HAP-1 (cell line): ENCODE measurements around the gene APOL2.
"Not testable (repeated sequence)": the region's sequence is repeated elsewhere in the genome, so short reads cannot be mapped to it uniquely, and the experiment has no call there.

Experiments
- DNase-seq, 2 experiments: peaks; one replicate each; pipeline ENCODE4 v3.0.0-alpha.2; 2016 to 2020; ENCODE audit warnings: low spot score in 2 of 2
- H3K27me3 ChIP-seq: fragments of 250-450 bp; sonication (Bioruptor Pico); 2 replicates; pipeline ENCODE4 v1.5.1; 2020; ENCODE audit warnings: low read depth, mild to moderate bottlenecking, moderate library complexity
- H3K36me3 ChIP-seq: fragments of 250-450 bp; sonication (Bioruptor Pico); replicated peaks from 2 replicates; pipeline ENCODE4 v1.5.1; 2020; ENCODE audit warnings: mild to moderate bottlenecking
- H3K4me1 ChIP-seq: fragments of 250-450 bp; sonication (Bioruptor Pico); 2 replicates; pipeline ENCODE4 v1.5.1; 2020; ENCODE audit warnings: mild to moderate bottlenecking
- H3K4me3 ChIP-seq: fragments of 250-450 bp; sonication (Bioruptor Pico); 2 replicates; pipeline ENCODE4 v1.5.1; 2020; ENCODE audit warnings: mild to moderate bottlenecking, moderate library complexity
- H3K9me3 ChIP-seq: fragments of 250-450 bp; sonication (Bioruptor Pico); 2 replicates; pipeline ENCODE4 v1.5.1; 2020; ENCODE audit warnings: mild to moderate bottlenecking, moderate library complexity
- in situ Hi-C: fragments of 300-500 bp; cut with MboI; formaldehyde crosslinking; loops from 3 replicates; pipeline ENCODE4 v1.14.3; 2020; ENCODE audit warnings: low sequenced_read_pairs, inconsistent platforms, mixed read lengths

The APOL2 gene

GRCh38 chr22:36239150-36239400, 252 bp downstream of the APOL2 start:
- Histone ChIP-seq H3K4me1 (peaks cover 9% of the 10 kb centered on the region), H3K27me3 (no peaks in the 10 kb centered on the region), H3K9me3 (peaks cover 3% of the 10 kb centered on the region), H3K36me3 (no peaks in the 10 kb centered on the region), H3K4me3 (peak overlapping the region; percentile 35)
- in situ Hi-C loops = no loop called here
- peak in 1 of 2 experiments; percentile 29 for DNase-seq

- H3K4me3 ChIP-seq = peak overlapping the region; percentile 35
- in situ Hi-C loops = no loop called here
- H3K4me1 ChIP-seq = peaks cover 11% of the 10 kb centered on the region
- peaks cover 3% of the 10 kb centered on the region for H3K9me3 ChIP-seq
- H3K36me3 ChIP-seq = no peaks in the 10 kb centered on the region
- no peaks in the 10 kb centered on the region for H3K27me3 ChIP-seq
- no peak for DNase-seq
Observed at GRCh38 chr22:36238373-36239149, 766 bp downstream of the APOL2 start.

GRCh38 chr22:36237462-36238372, 1.6 kb downstream of the APOL2 start:
- Histone ChIP-seq H3K9me3 (no peaks in the 10 kb centered on the region; the same call in none of the 2 replicates), H3K36me3 (no peaks in the 10 kb centered on the region), H3K27me3 (no peaks in the 10 kb centered on the region), H3K4me3 (no peak overlapping the region), H3K4me1 (peaks cover 11% of the 10 kb centered on the region)
- no peak for DNase-seq
- in situ Hi-C loops = no loop called here

DNA sequence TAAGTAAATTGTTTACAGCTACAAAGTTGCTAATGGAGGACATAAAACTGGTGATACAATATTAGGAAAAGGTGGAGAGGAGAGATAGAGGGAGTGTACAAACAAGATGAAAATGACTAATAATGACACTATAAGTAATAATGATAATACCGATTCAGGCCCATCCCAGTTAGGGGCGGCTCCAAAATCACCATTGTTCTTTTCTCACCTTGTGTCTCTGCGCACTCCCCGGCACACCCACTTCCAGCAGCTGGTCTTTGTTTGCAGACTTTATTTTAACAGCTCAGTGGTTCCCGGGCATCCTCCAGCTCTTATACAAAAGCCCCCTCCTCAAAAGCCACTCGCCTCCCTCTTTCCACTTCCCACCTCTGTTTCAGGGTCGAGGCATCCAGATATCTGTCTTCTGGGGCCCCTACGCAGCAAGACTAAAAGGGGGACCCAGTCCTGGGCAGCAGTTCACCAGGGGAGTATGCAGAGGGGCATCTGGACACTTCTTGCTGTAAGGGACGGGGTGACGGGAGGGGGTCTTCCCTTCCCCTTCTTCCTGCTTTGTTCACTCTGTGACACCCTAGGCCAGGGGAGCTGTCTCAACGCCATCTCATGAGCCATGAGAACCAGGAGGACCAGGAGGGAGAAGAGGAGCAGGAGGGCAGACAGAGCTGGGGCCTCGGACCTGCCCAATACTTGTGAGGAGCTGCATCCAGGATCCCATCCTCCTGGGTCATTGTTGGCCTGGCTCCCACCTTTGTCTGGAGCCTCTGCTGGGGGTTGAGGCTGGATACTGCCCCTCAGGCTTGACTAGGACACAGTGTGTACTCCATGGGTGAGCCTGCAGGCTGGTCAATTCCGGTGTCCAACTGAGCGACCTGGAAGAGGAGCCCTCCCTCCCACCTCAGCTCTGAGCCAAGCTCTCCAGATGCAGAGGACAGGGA, 2.7 kb downstream of the APOL2 start:
- Histone ChIP-seq H3K27me3 (no peaks in the 10 kb centered on the region), H3K36me3 (no peaks in the 10 kb centered on the region), H3K9me3 (no peaks in the 10 kb centered on the region; the same call in 1 of the 2 replicates), H3K4me1 (peaks cover 11% of the 10 kb centered on the region), H3K4me3 (no peak overlapping the region)
- DNase-seq = no peak
- in situ Hi-C loops = no loop called here

- Histone ChIP-seq H3K36me3 (no peaks in the 10 kb centered on the region), H3K9me3 (no peaks in the 10 kb centered on the region; the same call in 1 of the 2 replicates), H3K27me3 (no peaks in the 10 kb centered on the region), H3K4me3 (no peak overlapping the region), H3K4me1 (peaks cover 11% of the 10 kb centered on the region)
- DNase-seq = no peak
- in situ Hi-C loops = no loop called here
Observed at GRCh38 chr22:36235585-36235984, 3.7 kb downstream of the APOL2 start.

DNA sequence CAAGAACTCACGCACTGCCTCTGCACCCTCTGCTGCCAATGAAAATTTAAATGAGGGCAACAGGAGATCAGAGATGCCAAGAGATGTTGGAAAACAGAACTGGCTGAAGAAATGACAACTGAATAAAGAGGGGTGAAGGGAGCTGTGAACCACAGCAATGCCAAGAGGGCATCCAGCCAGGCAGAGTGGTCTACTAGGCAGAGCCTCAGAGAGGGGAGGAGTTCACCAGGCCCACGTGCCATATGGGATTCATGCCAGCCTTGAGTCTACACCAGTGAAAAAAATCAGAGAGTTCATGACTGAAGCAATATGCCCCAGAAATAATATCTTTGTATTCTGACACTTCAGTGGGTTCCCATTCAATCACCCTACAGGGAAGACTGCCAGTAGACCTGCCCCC, 4.4 kb downstream of the APOL2 start:
- no peak overlapping the region for H3K4me3 ChIP-seq
- DNase-seq = no peak
- no peaks in the 10 kb centered on the region for H3K36me3 ChIP-seq
- peaks cover 11% of the 10 kb centered on the region for H3K4me1 ChIP-seq
- no peaks in the 10 kb centered on the region for H3K27me3 ChIP-seq
- in situ Hi-C loops = no loop called here
- H3K9me3 ChIP-seq = no peaks in the 10 kb centered on the region; the same call in 1 of the 2 replicates

DNA sequence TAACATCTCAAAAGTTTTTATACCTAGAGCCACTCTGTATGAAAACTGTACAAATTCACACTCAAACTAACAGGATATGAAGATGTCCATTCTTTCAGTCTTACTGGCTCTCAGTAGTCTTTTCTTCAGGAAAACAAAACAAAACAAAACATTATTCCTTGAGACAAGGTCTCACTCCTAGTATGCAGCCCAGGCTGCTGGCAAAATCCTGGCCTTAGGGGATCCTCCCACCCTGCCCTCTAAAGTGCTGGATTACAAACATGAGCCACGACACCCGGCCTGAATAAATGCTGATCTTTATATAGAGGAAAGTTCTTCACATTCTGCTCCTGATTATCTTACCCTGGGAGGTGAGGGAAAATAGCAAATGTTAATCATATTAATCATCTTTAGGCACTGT, 5.1 kb downstream of the APOL2 start:
- in situ Hi-C loops = no loop called here
- peak; percentile 61 to 72 for DNase-seq
- peaks cover 11% of the 10 kb centered on the region for H3K4me1 ChIP-seq
- no peaks in the 10 kb centered on the region for H3K27me3 ChIP-seq
- H3K9me3 ChIP-seq = no peaks in the 10 kb centered on the region; the same call in 1 of the 2 replicates
- no peak overlapping the region for H3K4me3 ChIP-seq
- no peaks in the 10 kb centered on the region for H3K36me3 ChIP-seq

- Histone ChIP-seq H3K4me3 (no peak overlapping the region), H3K36me3 (no peaks in the 10 kb centered on the region), H3K4me1 (peaks cover 11% of the 10 kb centered on the region), H3K27me3 (no peaks in the 10 kb centered on the region), H3K9me3 (no peaks in the 10 kb centered on the region; the same call in 1 of the 2 replicates)
- in situ Hi-C loops = no loop called here
- no peak for DNase-seq
Observed at GRCh38 chr22:36233796-36234195, 5.5 kb downstream of the APOL2 start.

- no peak for DNase-seq
- H3K27me3 ChIP-seq = no peaks in the 10 kb centered on the region
- H3K36me3 ChIP-seq = no peaks in the 10 kb centered on the region
- H3K4me3 ChIP-seq = no peak overlapping the region
- in situ Hi-C loops = no loop called here
- peaks cover 11% of the 10 kb centered on the region for H3K4me1 ChIP-seq
- no peaks in the 10 kb centered on the region; the same call in 1 of the 2 replicates for H3K9me3 ChIP-seq
Observed at GRCh38 chr22:36232715-36233401, 6.5 kb downstream of the APOL2 start.

GRCh38 chr22:36231051-36231450, 8.3 kb downstream of the APOL2 start:
- DNase-seq, H3K9me3 ChIP-seq, H3K36me3 ChIP-seq, in situ Hi-C loops, H3K4me3 ChIP-seq, H3K27me3 ChIP-seq: not testable (repeated sequence)
- peaks cover 11% of the 10 kb centered on the region for H3K4me1 ChIP-seq

GRCh38 chr22:36229649-36230048, 9.7 kb downstream of the APOL2 start:
- H3K4me3 ChIP-seq, H3K36me3 ChIP-seq, H3K4me1 ChIP-seq, in situ Hi-C loops, H3K27me3 ChIP-seq, DNase-seq, H3K9me3 ChIP-seq: not testable (repeated sequence)

DNA sequence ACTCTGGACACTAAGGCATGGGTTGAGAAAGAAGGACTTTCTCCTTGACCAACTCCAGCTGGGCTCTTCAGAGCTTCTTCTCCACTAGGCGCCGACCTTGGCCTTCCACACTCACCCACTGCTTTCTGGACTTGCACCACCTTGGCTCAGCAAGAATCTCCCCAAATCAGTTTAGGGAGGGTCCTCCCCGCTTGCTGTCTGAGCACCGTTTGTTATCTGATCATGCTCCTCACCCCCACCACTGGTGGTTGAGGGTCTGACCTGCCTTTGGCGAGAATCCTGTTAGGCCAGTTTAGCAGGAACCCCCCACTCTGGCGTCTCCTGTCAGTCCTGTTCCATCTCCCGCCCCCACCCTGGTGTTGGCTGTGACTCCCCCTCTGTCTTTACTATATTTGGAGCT, 10.4 kb downstream of the APOL2 start:
- no peak for DNase-seq
- Histone ChIP-seq H3K9me3 (no peaks in the 10 kb centered on the region), H3K36me3 (no peaks in the 10 kb centered on the region), H3K4me3 (no peak overlapping the region), H3K27me3 (no peaks in the 10 kb centered on the region), H3K4me1 (peaks cover 2% of the 10 kb centered on the region; the same call in 1 of the 2 replicates)
- in situ Hi-C loops = no loop called here

DNA sequence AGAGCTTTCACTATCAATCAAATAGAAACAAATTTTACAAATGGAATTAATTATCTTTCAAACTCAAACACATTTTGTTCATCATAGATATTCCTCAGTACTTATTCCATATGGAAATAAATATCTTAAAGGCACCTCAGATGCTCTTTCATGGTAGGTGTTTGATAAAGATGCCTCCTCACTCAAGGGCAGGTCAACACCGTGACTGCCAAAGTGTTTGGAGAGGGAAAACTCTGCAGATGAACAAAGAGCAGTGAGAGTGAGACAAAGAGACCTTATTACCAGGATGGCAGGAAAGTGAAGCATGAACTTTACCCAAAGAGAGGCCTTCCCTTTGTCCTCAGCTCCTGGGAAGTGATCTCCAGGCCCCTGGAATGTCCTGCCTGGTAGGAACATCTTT, 11.0 kb downstream of the APOL2 start:
- in situ Hi-C loops, H3K9me3 ChIP-seq, DNase-seq, H3K27me3 ChIP-seq, H3K36me3 ChIP-seq, H3K4me1 ChIP-seq, H3K4me3 ChIP-seq: not testable (repeated sequence)
